ENCODE data around the gene LIPJ.

LIPJ gene

GRCh38 chr10:88583584-88583957 lies 3.0 kb upstream of the LIPJ start:
- H3K4me3 ChIP-seq (ENCODE audit: low read depth, low read length): peak overlapping the region; percentile 59
- CTCF ChIA-PET: interaction anchor here (0.6 to 5.0 kb wide), 22 partner anchors 9 to 757 kb away, joined by 3 to 50 read pairs (median 6); no protein-coding TSS in a partner anchor
- no peak for DNase-seq (ENCODE audit: low read depth, low spot score)
- no peak for TF ChIP-seq CTCF (IDR thresholded peaks at IDR 0.05; ENCODE audit: insufficient read depth, low read length, missing control alignments)
- POLR2A ChIA-PET: no interaction called here

GRCh38 chr10:88592381-88592780 lies 5.8 kb downstream of the LIPJ start:
- ChIA-PET CTCF (interaction anchor here (1.2 to 2.8 kb wide), 4 partner anchors 10 to 40 kb away, joined by 3 to 27 read pairs (median 5); partner anchors contain the start of gene RNLS), POLR2A (interaction anchor here (0.6 kb wide), 1 partner anchor 153 kb away, joined by 3 read pairs; no protein-coding TSS in a partner anchor)
- no peak overlapping the region for H3K4me3 ChIP-seq (ENCODE audit: low read depth, low read length)
- no peak for DNase-seq (ENCODE audit: low read depth, low spot score)
- no peak for TF ChIP-seq CTCF (IDR thresholded peaks at IDR 0.05; ENCODE audit: insufficient read depth, low read length, missing control alignments)

GRCh38 chr10:88592906-88593305 lies 6.3 kb downstream of the LIPJ start:
- POLR2A ChIA-PET: interaction anchor here (0.6 kb wide), 1 partner anchor 152 kb away, joined by 3 read pairs; no protein-coding TSS in a partner anchor
- DNase-seq (ENCODE audit: low read depth, low spot score): no peak
- no peak for TF ChIP-seq CTCF (IDR thresholded peaks at IDR 0.05; ENCODE audit: insufficient read depth, low read length, missing control alignments)
- no peak overlapping the region for H3K4me3 ChIP-seq (ENCODE audit: low read depth, low read length)
- CTCF ChIA-PET: interaction anchor here (1.2 to 2.8 kb wide), 4 partner anchors 10 to 40 kb away, joined by 3 to 27 read pairs (median 5); partner anchors contain the start of gene RNLS

GRCh38 chr10:88594482-88594881 lies 7.9 kb downstream of the LIPJ start:
- H3K4me3 ChIP-seq (ENCODE audit: low read depth, low read length): no peak overlapping the region
- no peak for TF ChIP-seq CTCF (IDR thresholded peaks at IDR 0.05; ENCODE audit: insufficient read depth, low read length, missing control alignments)
- ChIA-PET POLR2A (no interaction called here), CTCF (interaction anchor here (4.0 kb wide), 1 partner anchor 12 kb away, joined by 25 read pairs; the partner anchor contains the start of gene RNLS)
- no peak for DNase-seq (ENCODE audit: low read depth, low spot score)

- ChIA-PET POLR2A (no interaction called here), CTCF (interaction anchor here (1.3 to 4.0 kb wide), 2 partner anchors 16 to 33 kb away, joined by 4 to 25 read pairs; partner anchors contain the start of gene RNLS)
- H3K4me3 ChIP-seq (ENCODE audit: low read depth, low read length): no peak overlapping the region
- DNase-seq (ENCODE audit: low read depth, low spot score): no peak
- TF ChIP-seq CTCF (IDR thresholded peaks at IDR 0.05; ENCODE audit: insufficient read depth, low read length, missing control alignments): no peak
Observed at GRCh38 chr10:88598055-88598454, 11.5 kb downstream of the LIPJ start.

GRCh38 chr10:88608052-88608732 lies 21.6 kb downstream of the LIPJ start:
- TF ChIP-seq CTCF (IDR thresholded peaks at IDR 0.05; ENCODE audit: insufficient read depth, low read length, missing control alignments): no peak
- H3K4me3 ChIP-seq (ENCODE audit: low read depth, low read length): no peak overlapping the region
- CTCF ChIA-PET: no interaction called here
- POLR2A ChIA-PET: no interaction called here
- DNase-seq (ENCODE audit: low read depth, low spot score): no peak

Measured in AG04449 (cell line).